ENCODE results near the gene IL10RB. TPM values are rescaled to one million over a fixed set of nuclear protein-coding genes. Genes with fewer than 3 reads are reported as not detected.
A peak's percentile ranks its signal among the peaks of the same experiment; 100 is the strongest.

Gene IL10RB
- total and polyA plus RNA-seq, 10 of the 15 experiments (the other 5 are each of a cell fraction or from before 2014, with no cell fraction given), result 15.0 to 55.1 (median 34.9) TPM

GRCh38 chr21:33266050-33266788, at the start of gene IL10RB (continued):
- no peak for TF ChIP-seq REST (IDR thresholded peaks at IDR 0.05; ENCODE audit: low read depth, low read length)
- TF ChIP-seq RB1 (IDR thresholded peaks at IDR 0.05; ENCODE audit: borderline replicate concordance), result no peak; the same call in 1 of the 2 replicates
- no peak for TF ChIP-seq HDAC6 (IDR thresholded peaks at IDR 0.05; ENCODE audit: unreplicated experiment)
- no peak for TF ChIP-seq ETV6 (conservative IDR thresholded peaks at IDR 0.05 in 1 of 2, IDR thresholded peaks at IDR 0.05 in 1 of 2; ENCODE audit: borderline replicate concordance in 1 of 2, low read depth in 1 of 2)
- no peak for TF ChIP-seq ATF2 (IDR thresholded peaks at IDR 0.05; ENCODE audit: low read length)
- no peak for TF ChIP-seq RAD21 (IDR thresholded peaks at IDR 0.05; ENCODE audit: insufficient read depth, low read depth, low read length)
- peak; percentile 64 for TF ChIP-seq IKZF1 (conservative IDR thresholded peaks at IDR 0.05)
- no peak for TF ChIP-seq ZBTB11 (CRISPR knock-in tag; IDR thresholded peaks at IDR 0.05)
- no peak for TF ChIP-seq ZZZ3 (IDR thresholded peaks at IDR 0.05; ENCODE audit: control insufficient read depth, insufficient read length, low read depth)
- 0 out of 2 replicates have a peak, but pooled peaks have one; percentile 9 for TF ChIP-seq YY1 (IDR thresholded peaks at IDR 0.05; ENCODE audit: low read depth, low read length)
- TF ChIP-seq SREBF2 (IDR thresholded peaks at IDR 0.05; ENCODE audit: low read length), result no peak
- peak; percentile 45; the same call in 1 of the 2 replicates for TF ChIP-seq ZBED1 (IDR thresholded peaks at IDR 0.05; ENCODE audit: borderline replicate concordance)
- TF ChIP-seq NFIC (IDR thresholded peaks at IDR 0.05; ENCODE audit: low read depth, low read length), result no peak
- TF ChIP-seq NKRF (conservative IDR thresholded peaks at IDR 0.05), result 0 out of 2 replicates have a peak, but pooled peaks have one; percentile 59
- TF ChIP-seq FOXM1 (IDR thresholded peaks at IDR 0.05; ENCODE audit: low read depth, low read length), result no peak
- TF ChIP-seq DPF2 (IDR thresholded peaks at IDR 0.05), result 0 out of 2 replicates have a peak, but pooled peaks have one; percentile 33
- peak; percentile 92 for TF ChIP-seq BCL3 (IDR thresholded peaks at IDR 0.05; ENCODE audit: borderline replicate concordance, insufficient read depth, low read depth, low read length, poor library complexity, severe bottlenecking)
